ENCODE measurements around the gene XRCC1. TPM values are rescaled to one million over a fixed set of nuclear protein-coding genes. Genes with fewer than 3 reads are reported as not detected.

XRCC1 gene
- total and polyA plus RNA-seq, 2 of the 8 experiments (the other 6 are each of a cell fraction or from before 2014, with no cell fraction given): 42.5 to 44.4 TPM

DNA sequence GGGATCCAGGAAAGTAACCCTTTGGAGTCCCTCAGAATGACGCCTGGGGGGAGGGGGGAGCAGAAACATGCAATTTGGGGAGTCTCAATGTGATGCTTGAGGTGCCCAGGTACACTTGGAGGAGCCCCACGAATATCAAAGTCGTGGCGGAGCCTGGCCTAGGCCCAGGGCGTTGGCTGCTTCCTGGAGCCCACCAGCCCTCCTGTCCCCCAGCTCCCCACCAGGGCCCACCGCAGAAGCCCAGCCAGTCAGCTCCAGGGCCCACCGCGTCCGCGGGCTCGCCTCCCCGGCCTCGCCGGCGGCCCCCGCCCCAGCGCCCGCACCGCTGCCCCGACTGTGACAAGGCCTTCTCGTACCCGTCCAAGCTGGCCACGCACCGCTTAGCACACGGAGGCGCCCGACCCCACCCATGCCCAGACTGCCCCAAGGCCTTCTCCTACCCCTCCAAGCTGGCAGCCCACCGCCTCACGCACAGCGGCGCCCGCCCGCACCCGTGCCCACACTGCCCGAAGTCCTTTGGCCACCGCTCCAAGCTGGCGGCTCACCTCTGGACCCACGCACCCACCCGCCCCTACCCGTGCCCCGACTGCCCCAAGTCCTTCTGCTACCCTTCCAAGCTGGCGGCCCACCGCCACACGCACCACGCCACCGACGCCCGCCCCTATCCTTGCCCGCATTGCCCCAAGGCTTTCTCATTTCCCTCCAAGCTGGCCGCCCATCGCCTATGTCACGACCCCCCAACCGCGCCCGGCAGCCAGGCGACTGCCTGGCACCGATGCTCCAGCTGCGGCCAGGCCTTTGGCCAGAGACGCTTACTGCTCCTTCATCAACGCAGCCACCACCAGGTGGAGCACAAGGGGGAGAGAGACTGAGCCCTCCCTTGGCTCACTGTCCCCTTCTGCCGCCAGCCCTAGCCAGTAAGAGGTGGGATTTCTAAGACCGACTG, 40.2 kb downstream of the XRCC1 start (continued):
- TF ChIP-seq, protein P1, sequence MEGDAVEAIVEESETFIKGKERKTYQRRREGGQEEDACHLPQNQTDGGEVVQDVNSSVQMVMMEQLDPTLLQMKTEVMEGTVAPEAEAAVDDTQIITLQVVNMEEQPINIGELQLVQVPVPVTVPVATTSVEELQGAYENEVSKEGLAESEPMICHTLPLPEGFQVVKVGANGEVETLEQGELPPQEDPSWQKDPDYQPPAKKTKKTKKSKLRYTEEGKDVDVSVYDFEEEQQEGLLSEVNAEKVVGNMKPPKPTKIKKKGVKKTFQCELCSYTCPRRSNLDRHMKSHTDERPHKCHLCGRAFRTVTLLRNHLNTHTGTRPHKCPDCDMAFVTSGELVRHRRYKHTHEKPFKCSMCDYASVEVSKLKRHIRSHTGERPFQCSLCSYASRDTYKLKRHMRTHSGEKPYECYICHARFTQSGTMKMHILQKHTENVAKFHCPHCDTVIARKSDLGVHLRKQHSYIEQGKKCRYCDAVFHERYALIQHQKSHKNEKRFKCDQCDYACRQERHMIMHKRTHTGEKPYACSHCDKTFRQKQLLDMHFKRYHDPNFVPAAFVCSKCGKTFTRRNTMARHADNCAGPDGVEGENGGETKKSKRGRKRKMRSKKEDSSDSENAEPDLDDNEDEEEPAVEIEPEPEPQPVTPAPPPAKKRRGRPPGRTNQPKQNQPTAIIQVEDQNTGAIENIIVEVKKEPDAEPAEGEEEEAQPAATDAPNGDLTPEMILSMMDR (IDR thresholded peaks at IDR 0.05; ENCODE audit: control extremely low read depth in 1 of 3, insufficient read depth in 1 of 3, low read depth in 1 of 3, low read length in 3 of 3): peak; percentile 80 to 91 (median 83)
- TF ChIP-seq PHF8 (conservative IDR thresholded peaks at IDR 0.05; ENCODE audit: low read depth, low read length): no peak
- peak; percentile 52 to 65 for TF ChIP-seq RAD21 (IDR thresholded peaks at IDR 0.05 in 1 of 2, conservative IDR thresholded peaks at IDR 0.05 in 1 of 2; ENCODE audit: low read depth in 2 of 2, low read length in 2 of 2)
- 0 out of 2 replicates have a peak, but pooled peaks have one; percentile 31 for TF ChIP-seq TBP (IDR thresholded peaks at IDR 0.05; ENCODE audit: low read depth, low read length)
